K562 (cell line): ENCODE results near the gene MAPKAPK2. TPM values are rescaled to one million over a fixed set of nuclear protein-coding genes. Genes with fewer than 3 reads are reported as not detected.

Experiments
- ERF ChIP-seq: fragments of 450-650 bp; formaldehyde crosslinking; IDR thresholded peaks from 2 replicates; pipeline ENCODE4 v1.4.0; 2020; ENCODE audit warnings: mild to moderate bottlenecking, mixed read lengths
- MTF1 ChIP-seq: fragments of 250-450 bp; sonication (Bioruptor Pico); IDR thresholded peaks from 2 replicates; pipeline ENCODE4 v1.9.0; 2021; ENCODE audit warnings: moderate library complexity, mild to moderate bottlenecking, inconsistent platforms, borderline replicate concordance
- TAF1 ChIP-seq: IDR thresholded peaks from 2 replicates; pipeline ENCODE4 v1.6.1; 2011; ENCODE audit warnings: mild to moderate bottlenecking, low read length, moderate library complexity; ENCODE audit not compliant: insufficient read depth, control insufficient read depth, severe bottlenecking; ENCODE audit errors: extremely low read depth
- U2AF2 ChIP-seq: fragments of 200-400 bp; formaldehyde crosslinking; optimal IDR thresholded peaks from 2 replicates; pipeline ENCODE3; 2017; ENCODE audit warnings: low read depth, mild to moderate bottlenecking, low read length
- YY1 ChIP-seq, 3 experiments: IDR thresholded peaks; 2 replicates each; pipeline ENCODE4 v1.6.1; 2011; ENCODE audit warnings: low read length in 2 of 3, mild to moderate bottlenecking in 2 of 3, moderate library complexity in 2 of 3, borderline replicate concordance in 1 of 3, control low read depth in 1 of 3, low read depth in 1 of 3; ENCODE audit not compliant: insufficient read depth in 3 of 3, insufficient replicate concordance in 2 of 3, control insufficient read depth in 1 of 3, insufficient read length in 1 of 3; ENCODE audit errors: extremely low read depth in 1 of 3
- ZC3H8 ChIP-seq: fragments of 450-650 bp; IDR thresholded peaks from 2 replicates; pipeline ENCODE4 v1.6.1; 2017
- ZNF232 ChIP-seq: sonication (generic); formaldehyde crosslinking; IDR thresholded peaks from 2 replicates; pipeline ENCODE4 v1.8.0; 2022; ENCODE audit warnings: mild to moderate bottlenecking, missing genetic modification reagents
- ZNF583 ChIP-seq: fragments of 250-450 bp; sonication (Bioruptor Pico); IDR thresholded peaks from 2 replicates; pipeline ENCODE4 v1.4.0; 2020
- ZNF778 ChIP-seq: fragments of 450-650 bp; formaldehyde crosslinking; IDR thresholded peaks from 2 replicates; pipeline ENCODE4 v1.4.0; 2020; ENCODE audit warnings: mild to moderate bottlenecking, moderate library complexity
- polyA plus RNA-seq, 8 experiments: library from polyadenylated mRNA; depleted of rRNA in 4 of 8; stranded (reverse) in 5 of 8; unstranded in 3 of 8; fragments of >200 nt; fragmentation: Nextera tagmentation in 2 of 8; fragmentation: Illumina TruSeq in 1 of 8; extraction: Ambion mirVana in 2 of 8; extraction: Trizol in 1 of 8; gene quantifications; 2 replicates each; pipeline versions ENCODE4 v1.2.1 to v1.2.3, GENCODE V29; 2011 to 2014; ENCODE audit warnings: inconsistent platforms in 1 of 8, missing spikeins in 1 of 8
- total RNA-seq, 7 experiments: library from RNA; depleted of rRNA in 6 of 7; stranded (reverse); fragments of >200 nt in 6 of 7; fragmentation: Illumina TruSeq in 2 of 7; extraction: Trizol in 2 of 7; gene quantifications; 2 replicates each; pipeline versions ENCODE4 v1.2.1 to v1.2.3, GENCODE V29; 2011 to 2021; ENCODE audit warnings: low replicate concordance in 1 of 7
- TF ChIP-seq, protein P1 (sequence below): fragments of 450-650 bp; IDR thresholded peaks from 2 replicates; pipeline ENCODE4 v1.6.1; 2016
- TF ChIP-seq, protein P2 (sequence below): fragments of 450-650 bp; IDR thresholded peaks from 2 replicates; pipeline ENCODE4 v1.6.1; 2016; ENCODE audit warnings: low read depth, mild to moderate bottlenecking, moderate library complexity
- TF ChIP-seq, protein P3 (sequence below): fragments of 450-650 bp; formaldehyde crosslinking; IDR thresholded peaks from 2 replicates; pipeline ENCODE4 v1.4.0; 2020; ENCODE audit warnings: mild to moderate bottlenecking, mixed read lengths
- TF ChIP-seq, protein P4 (sequence below): fragments of 150-350 bp; conservative IDR thresholded peaks from 2 replicates; pipeline ENCODE4 v1.6.1; 2014; ENCODE audit warnings: low read length
- TF ChIP-seq, protein P5 (sequence below), 2 experiments: IDR thresholded peaks; 2 replicates each; pipeline ENCODE4 v1.6.1; 2012; ENCODE audit warnings: improper control_type of control experiment in 2 of 2, low read depth in 2 of 2, low read length in 2 of 2, borderline replicate concordance in 1 of 2

MAPKAPK2 gene
- total and polyA plus RNA-seq, 9 of the 15 experiments (the other 6 are each of a cell fraction or from before 2014, with no cell fraction given) = 0.63 to 94.2 (median 52.1) TPM

DNA sequence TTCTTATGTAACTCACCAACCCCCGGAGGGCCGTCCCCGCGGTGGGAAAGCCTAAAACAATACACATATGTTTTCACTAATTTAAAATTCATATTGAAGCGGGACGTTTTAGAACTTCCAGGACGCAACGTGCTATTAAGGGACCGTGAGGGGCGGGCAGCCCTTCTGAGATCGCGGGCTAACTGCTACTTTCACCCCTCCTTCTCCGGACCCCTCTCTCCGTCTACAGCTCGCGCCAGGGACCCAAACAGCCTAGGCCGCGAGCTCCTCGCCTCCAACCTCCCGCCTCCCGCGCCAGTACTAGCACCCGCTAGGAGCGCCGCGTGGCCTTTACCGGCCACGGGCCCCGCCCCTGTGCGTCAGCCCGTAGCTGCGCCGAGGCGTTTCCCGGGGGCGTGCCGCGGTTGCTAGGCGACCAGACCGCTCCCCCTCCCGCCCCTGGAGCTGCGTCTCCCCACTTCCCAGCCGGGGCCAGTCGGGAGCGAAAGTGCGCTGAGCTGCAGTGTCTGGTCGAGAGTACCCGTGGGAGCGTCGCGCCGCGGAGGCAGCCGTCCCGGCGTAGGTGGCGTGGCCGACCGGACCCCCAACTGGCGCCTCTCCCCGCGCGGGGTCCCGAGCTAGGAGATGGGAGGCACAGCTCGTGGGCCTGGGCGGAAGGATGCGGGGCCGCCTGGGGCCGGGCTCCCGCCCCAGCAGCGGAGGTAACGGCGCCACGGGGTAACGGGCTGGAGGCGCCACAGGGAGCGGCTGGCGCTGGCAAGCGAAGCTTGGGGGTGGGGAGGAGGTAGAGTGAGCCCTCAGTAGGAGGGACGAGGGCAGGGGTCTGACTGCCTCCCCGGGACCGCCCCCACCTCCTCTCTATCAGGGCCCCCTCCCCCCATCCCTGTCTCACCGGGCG lies 49.4 kb upstream of the MAPKAPK2 start, which contains the start of gene DYRK3 (continued):
- TF ChIP-seq TAF1 (peak; percentile 88), ZNF583 (CRISPR knock-in tag) (no peak), ZNF232 (CRISPR knock-in tag) (peak; percentile 72; the same call in 1 of the 2 replicates), ZNF778 (CRISPR knock-in tag) (no peak), ERF (CRISPR knock-in tag) (0 out of 2 replicates have a peak, but pooled peaks have one; percentile 31), MTF1 (CRISPR knock-in tag) (no peak), YY1 (IDR thresholded peaks at IDR 0.05; ENCODE audit: borderline replicate concordance in 1 of 3, control insufficient read depth in 1 of 3, extremely low read depth in 1 of 3, insufficient read depth in 3 of 3, insufficient read length in 1 of 3, insufficient replicate concordance in 2 of 3, low read depth in 1 of 3, low read length in 2 of 3) (peak in 2 of 3 experiments; percentile 35 to 49), U2AF2 (no peak), ZC3H8 (no peak)
- TF ChIP-seq, protein P1, sequence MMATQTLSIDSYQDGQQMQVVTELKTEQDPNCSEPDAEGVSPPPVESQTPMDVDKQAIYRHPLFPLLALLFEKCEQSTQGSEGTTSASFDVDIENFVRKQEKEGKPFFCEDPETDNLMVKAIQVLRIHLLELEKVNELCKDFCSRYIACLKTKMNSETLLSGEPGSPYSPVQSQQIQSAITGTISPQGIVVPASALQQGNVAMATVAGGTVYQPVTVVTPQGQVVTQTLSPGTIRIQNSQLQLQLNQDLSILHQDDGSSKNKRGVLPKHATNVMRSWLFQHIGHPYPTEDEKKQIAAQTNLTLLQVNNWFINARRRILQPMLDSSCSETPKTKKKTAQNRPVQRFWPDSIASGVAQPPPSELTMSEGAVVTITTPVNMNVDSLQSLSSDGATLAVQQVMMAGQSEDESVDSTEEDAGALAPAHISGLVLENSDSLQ = no peak
- TF ChIP-seq, protein P2, sequence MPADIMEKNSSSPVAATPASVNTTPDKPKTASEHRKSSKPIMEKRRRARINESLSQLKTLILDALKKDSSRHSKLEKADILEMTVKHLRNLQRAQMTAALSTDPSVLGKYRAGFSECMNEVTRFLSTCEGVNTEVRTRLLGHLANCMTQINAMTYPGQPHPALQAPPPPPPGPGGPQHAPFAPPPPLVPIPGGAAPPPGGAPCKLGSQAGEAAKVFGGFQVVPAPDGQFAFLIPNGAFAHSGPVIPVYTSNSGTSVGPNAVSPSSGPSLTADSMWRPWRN = no peak
- TF ChIP-seq, protein P3, sequence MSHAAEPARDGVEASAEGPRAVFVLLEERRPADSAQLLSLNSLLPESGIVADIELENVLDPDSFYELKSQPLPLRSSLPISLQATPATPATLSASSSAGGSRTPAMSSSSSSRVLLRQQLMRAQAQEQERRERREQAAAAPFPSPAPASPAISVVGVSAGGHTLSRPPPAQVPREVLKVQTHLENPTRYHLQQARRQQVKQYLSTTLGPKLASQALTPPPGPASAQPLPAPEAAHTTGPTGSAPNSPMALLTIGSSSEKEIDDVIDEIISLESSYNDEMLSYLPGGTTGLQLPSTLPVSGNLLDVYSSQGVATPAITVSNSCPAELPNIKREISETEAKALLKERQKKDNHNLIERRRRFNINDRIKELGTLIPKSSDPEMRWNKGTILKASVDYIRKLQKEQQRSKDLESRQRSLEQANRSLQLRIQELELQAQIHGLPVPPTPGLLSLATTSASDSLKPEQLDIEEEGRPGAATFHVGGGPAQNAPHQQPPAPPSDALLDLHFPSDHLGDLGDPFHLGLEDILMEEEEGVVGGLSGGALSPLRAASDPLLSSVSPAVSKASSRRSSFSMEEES (CRISPR knock-in tag) = no peak
- TF ChIP-seq, protein P4, sequence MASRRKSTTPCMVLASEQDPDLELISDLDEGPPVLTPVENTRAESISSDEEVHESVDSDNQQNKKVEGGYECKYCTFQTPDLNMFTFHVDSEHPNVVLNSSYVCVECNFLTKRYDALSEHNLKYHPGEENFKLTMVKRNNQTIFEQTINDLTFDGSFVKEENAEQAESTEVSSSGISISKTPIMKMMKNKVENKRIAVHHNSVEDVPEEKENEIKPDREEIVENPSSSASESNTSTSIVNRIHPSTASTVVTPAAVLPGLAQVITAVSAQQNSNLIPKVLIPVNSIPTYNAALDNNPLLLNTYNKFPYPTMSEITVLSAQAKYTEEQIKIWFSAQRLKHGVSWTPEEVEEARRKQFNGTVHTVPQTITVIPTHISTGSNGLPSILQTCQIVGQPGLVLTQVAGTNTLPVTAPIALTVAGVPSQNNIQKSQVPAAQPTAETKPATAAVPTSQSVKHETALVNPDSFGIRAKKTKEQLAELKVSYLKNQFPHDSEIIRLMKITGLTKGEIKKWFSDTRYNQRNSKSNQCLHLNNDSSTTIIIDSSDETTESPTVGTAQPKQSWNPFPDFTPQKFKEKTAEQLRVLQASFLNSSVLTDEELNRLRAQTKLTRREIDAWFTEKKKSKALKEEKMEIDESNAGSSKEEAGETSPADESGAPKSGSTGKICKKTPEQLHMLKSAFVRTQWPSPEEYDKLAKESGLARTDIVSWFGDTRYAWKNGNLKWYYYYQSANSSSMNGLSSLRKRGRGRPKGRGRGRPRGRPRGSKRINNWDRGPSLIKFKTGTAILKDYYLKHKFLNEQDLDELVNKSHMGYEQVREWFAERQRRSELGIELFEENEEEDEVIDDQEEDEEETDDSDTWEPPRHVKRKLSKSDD = no peak
- TF ChIP-seq, protein P5, sequence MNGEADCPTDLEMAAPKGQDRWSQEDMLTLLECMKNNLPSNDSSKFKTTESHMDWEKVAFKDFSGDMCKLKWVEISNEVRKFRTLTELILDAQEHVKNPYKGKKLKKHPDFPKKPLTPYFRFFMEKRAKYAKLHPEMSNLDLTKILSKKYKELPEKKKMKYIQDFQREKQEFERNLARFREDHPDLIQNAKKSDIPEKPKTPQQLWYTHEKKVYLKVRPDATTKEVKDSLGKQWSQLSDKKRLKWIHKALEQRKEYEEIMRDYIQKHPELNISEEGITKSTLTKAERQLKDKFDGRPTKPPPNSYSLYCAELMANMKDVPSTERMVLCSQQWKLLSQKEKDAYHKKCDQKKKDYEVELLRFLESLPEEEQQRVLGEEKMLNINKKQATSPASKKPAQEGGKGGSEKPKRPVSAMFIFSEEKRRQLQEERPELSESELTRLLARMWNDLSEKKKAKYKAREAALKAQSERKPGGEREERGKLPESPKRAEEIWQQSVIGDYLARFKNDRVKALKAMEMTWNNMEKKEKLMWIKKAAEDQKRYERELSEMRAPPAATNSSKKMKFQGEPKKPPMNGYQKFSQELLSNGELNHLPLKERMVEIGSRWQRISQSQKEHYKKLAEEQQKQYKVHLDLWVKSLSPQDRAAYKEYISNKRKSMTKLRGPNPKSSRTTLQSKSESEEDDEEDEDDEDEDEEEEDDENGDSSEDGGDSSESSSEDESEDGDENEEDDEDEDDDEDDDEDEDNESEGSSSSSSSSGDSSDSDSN (IDR thresholded peaks at IDR 0.05; ENCODE audit: borderline replicate concordance in 1 of 2, low read depth in 2 of 2, low read length in 2 of 2) = peak; percentile 80 to 81; a peak in 2 of 4 replicates
